Activated CD8-positive, alpha-beta memory T cell treated with anti-CD3 and anti-CD28 coated beads for 48 hours (primary cell): ENCODE results near the gene LHPP.

ENCODE experiments used
- DNase-seq, 3 experiments: peaks; one replicate each; pipeline ENCODE4 v3.0.0-alpha.2; 2020; ENCODE audit warnings: low read depth in 2 of 3, low spot score in 2 of 3

The LHPP gene

GRCh38 chr10:124619802-124620490 lies 158.3 kb downstream of the LHPP start:
- no peak for DNase-seq

- DNase-seq, result no peak
Observed at GRCh38 chr10:124621637-124622036, 160.0 kb downstream of the LHPP start.

DNA sequence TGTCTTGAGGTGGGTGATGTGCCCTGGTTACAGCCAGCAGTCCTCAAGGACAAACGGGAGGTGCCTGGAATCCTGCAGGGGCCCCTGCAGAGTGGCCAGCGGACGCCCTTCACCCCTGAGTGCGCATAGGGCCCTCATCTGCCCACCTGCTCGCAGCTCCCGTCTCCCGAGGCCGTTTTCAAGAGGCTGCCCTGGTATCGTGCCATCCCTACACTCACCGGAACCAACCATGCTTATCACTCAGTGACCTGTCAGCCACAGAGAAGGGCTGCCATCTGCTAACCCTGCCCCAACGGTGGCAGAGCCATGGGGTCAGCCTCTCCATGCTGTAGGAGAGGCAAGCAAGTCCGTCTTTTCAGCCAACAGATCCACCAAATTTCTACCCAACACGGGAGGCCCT lies 160.5 kb downstream of the LHPP start:
- no peak for DNase-seq

GRCh38 chr10:124622866-124623536 lies 161.4 kb downstream of the LHPP start:
- DNase-seq, result no peak

DNA sequence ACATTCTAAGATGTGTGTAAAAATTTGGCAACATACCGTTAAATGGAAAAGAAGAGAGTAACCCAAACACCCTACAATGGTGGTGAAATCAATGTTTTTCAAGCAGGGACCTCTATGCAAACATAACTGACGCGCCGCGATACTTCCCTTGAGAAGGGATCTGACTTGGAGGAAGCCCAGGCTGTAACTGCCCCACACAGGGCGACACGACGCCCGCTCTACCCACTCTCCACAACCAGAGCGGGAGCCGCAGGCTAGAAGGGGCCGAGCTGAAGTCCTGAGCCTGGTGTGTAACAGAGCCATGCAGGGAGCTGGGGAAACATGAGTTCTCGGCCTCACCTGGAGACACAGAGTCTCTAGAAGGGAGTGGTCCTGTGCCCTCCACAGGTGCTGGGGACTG lies 162.4 kb downstream of the LHPP start:
- DNase-seq, result no peak

GRCh38 chr10:124624466-124624865 lies 162.8 kb downstream of the LHPP start:
- DNase-seq, result no peak

GRCh38 chr10:124624895-124625294 lies 163.3 kb downstream of the LHPP start:
- no peak for DNase-seq

DNA sequence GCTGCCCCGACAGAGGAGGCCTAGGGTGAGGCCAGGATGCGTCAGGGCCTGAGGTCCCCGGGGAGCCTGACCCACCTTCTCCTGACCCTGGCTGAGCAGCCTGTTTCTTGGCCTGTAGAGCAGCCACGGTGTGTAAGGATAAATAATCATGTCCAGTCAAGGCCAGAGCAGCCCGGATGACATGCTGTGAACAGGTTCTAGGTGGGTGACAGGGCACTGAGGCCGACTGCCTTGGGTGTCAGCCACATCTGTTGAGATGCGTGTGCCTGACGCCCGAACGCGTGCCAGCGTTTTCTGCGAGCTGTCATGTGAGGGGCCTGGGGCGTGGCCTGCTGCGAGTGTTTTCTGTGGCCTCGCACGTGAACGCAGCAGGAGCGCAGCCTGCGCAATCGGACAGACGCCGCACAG lies 164.2 kb downstream of the LHPP start:
- no peak for DNase-seq

DNA sequence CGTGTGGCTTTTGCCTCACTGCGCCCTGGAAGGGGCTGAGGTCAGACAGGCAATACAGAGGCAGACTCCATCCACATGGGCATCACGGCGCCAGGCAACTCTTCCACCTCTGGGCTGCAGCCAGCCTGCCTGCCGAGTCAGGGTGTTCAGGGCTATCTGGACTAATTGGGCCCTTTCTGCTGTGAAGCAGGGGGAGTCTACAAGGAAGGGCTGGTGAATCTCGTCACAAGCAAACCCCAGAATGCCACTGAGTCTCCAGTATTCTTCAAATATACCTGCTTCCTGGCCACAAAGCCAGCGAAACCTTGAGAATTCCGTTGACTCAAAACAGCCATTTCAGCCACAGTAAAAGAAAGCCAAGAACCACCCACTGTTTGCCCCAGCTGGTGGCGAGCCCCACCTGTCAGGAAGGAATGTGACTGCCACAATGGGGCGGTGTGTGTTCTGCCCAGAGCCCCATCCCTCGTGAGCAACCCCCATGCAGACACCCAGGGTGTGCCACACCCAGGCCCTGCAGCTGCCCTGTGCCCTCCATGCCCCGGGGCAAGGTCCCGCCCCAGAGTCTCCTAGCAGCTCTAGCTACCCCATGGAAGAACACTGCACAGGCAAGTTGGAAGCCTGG lies 165.2 kb downstream of the LHPP start:
- DNase-seq, result peak in 1 of 3 experiments; percentile 34

GRCh38 chr10:124627866-124628675 lies 166.4 kb downstream of the LHPP start:
- DNase-seq, result no peak

- no peak for DNase-seq
Observed at GRCh38 chr10:124628676-124629021, 167.0 kb downstream of the LHPP start.

DNA sequence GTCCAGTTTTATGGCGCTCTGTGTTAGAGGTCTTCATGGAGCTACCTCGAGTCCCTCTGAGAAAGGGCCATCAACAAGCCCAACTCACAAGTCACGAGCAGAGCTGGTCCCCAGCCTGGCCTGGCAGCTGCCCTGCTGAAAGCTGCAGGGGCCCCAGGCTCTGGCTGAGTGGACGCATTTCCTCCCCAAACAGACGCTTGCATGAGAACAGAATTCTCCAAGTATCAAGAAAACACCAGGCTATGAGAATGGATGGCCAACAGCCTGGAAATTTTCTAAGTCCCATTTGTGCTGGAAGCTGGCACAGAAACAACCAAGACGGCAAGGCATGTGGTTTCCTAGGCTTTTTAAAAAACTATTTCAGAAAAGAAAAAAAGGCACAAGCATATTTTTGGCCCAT lies 167.8 kb downstream of the LHPP start:
- no peak for DNase-seq

DNA sequence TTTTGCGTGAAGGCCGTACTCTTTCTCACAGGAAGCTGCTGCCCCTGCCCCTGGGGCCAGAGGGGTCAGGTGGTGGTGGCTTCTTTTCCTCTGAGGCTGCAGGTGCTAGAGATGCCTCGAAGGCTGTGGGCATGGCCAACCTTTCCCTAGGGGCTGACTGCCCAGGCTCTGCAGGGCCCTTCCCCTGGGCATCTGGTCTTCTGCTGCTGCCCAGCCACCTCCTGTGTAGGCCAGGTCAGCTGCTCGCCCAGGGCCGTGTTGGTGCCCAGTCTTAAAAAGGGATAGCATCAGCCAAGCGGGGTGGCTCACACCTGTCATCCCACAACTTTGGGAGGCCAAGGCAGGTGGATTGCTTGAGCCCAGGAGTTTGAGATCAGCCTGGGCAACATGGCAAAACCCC lies 168.2 kb downstream of the LHPP start:
- no peak for DNase-seq

- no peak for DNase-seq
Observed at GRCh38 chr10:124630551-124630950, 168.9 kb downstream of the LHPP start.

- no peak for DNase-seq
Observed at GRCh38 chr10:124632064-124632531, 170.5 kb downstream of the LHPP start.

DNA sequence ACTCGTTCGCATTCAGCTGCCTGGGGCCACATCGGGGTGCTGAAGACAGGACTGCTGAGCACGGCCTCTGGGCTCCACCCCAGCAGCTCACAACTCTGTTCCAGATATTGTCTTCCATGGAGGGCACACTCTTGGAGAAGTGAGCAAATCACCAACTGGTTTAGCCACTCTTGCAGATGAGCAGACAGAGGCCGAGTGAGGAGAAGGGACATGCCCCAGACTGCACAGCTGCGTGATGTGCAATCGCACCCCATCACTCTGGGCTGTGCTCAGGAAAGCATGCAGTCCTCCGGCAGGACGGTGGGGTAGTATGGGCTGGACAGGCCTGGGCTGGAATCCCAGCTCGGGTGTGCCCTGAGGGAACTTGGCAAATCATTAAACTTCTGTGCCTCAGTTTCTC lies 170.9 kb downstream of the LHPP start:
- DNase-seq, result no peak

DNA sequence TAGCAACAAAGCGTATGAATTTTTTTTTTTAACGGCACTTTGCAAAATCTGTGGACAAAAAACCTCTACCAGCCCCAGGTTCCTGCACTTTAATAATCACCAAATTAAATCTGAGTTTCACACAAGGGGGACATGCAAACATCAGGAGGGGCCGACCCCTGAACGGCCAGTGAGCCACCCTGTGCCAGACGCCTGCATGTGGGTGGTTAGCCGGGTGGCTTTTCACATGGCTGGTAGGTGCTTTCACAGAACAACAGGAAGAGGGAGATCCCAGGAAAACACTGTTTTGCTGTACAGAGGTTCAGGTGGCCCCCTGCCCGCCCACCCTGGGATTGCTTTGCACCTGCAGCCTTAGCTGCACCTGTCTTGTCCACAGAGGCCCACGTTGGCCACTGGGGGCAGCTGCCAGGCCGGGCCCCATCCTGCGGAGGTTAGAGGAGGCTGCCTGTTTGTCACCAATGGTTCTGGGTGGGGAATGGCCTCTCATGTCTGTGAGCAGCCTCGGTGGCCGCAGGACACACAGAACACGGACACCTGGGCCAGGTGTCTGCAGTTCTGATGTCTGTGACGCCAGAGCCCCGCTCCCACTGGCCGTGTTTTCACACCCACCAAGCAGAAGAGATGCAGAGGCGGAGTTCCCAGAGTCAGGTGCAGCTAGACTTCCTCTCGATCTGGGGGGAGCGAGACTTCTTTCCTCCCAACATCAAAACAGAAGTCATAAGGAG lies 174.8 kb downstream of the LHPP start:
- DNase-seq, result no peak

- no peak for DNase-seq
Observed at GRCh38 chr10:124637091-124637700, 175.6 kb downstream of the LHPP start.

DNA sequence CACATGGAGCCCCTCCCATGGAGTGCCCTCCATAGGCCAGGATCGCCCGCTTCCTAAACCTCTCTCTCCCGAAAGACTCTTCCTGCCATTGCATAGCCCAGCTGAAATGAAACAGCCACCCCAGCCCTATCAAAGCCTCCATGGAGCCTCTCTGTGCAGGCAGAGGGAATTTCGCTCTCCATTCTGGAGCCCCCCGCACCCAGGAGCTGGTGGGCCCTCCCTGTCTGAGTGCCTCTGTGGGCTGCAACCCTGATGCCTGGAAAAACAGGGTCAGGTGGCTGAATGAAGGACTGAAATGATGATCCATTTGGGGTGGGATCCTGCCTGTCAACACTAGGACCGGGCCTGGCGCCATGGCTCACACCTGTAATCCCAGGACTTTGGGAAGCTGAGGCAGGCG lies 176.1 kb downstream of the LHPP start:
- DNase-seq, result no peak

GRCh38 chr10:124639206-124639605 lies 177.6 kb downstream of the LHPP start:
- no peak for DNase-seq

GRCh38 chr10:124639646-124640045 lies 178.0 kb downstream of the LHPP start:
- no peak for DNase-seq
